IMR-90 (cell line): ENCODE data around the gene LHX8.

Source experiments
- CEBPB ChIP-seq: IDR thresholded peaks from 2 replicates; pipeline ENCODE4 v1.6.1; 2012; ENCODE audit warnings: low read depth, low read length, improper control_type of control experiment
- CHD1 ChIP-seq: IDR thresholded peaks from 2 replicates; pipeline ENCODE4 v1.6.1; 2012; ENCODE audit warnings: low read depth, low read length, improper control_type of control experiment
- CTCF ChIP-seq: conservative IDR thresholded peaks from 2 replicates; pipeline ENCODE4 v1.5.1; 2012; ENCODE audit warnings: mild to moderate bottlenecking, low read depth, low read length, improper control_type of control experiment
- MAFK ChIP-seq: IDR thresholded peaks from 2 replicates; pipeline ENCODE4 v1.6.1; 2012; ENCODE audit warnings: low read depth, low read length, improper control_type of control experiment
- POLR2A ChIP-seq: IDR thresholded peaks from 2 replicates; pipeline ENCODE4 v1.6.1; 2012; ENCODE audit warnings: mild to moderate bottlenecking, low read depth, low read length
- RAD21 ChIP-seq: IDR thresholded peaks from 2 replicates; pipeline ENCODE4 v1.6.1; 2012; ENCODE audit warnings: low read length, improper control_type of control experiment
- RFX5 ChIP-seq: IDR thresholded peaks from 2 replicates; pipeline ENCODE4 v1.8.0; 2012; ENCODE audit warnings: low read depth, mild to moderate bottlenecking, low read length, moderate library complexity
- SMC3 ChIP-seq: fragments of 150-350 bp; IDR thresholded peaks from 2 replicates; pipeline ENCODE4 v1.6.1; 2016; ENCODE audit warnings: low read depth, mild to moderate bottlenecking, antibody characterized with exemption, low read length, moderate library complexity

DNA sequence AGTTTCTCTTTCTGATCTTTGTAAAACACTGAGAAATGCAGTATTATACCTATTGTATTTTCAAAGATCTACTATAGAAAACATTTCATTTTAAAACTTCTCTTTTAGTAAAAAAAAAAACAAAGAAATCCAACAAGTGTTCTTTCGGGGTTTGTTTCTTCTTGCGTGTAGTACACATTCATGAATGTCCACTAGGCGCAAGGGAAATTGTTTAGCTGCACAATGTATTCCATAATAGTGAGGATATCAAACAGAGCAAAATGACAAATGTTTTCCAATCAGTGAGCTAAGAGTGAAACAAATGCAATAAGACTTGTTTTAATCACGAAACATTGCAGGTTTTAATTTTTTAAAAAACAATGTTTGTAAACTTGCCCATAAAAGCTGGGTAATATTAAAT, 68.6 kb downstream of the LHX8 start:
- no peak for TF ChIP-seq CTCF
- TF ChIP-seq POLR2A, result no peak
- TF ChIP-seq RAD21, result no peak
- no peak for TF ChIP-seq RFX5
- no peak for TF ChIP-seq SMC3
- TF ChIP-seq CHD1, result no peak
- no peak for TF ChIP-seq CEBPB
- no peak for TF ChIP-seq MAFK
